GM18951 (cell line): ENCODE measurements around the gene SLC44A5.

Experiments
- POLR2A ChIP-seq: IDR thresholded peaks from 4 replicates; pipeline ENCODE4 v1.6.1; 2011; ENCODE audit warnings: mild to moderate bottlenecking; ENCODE audit not compliant: insufficient read length, insufficient read depth; ENCODE audit errors: extremely low read depth
- in situ Hi-C: fragments of 300-500 bp; cut with MboI; formaldehyde crosslinking; loops from one replicate; pipeline ENCODE4 v1.12.0; 2022; ENCODE audit warnings: low sequenced_read_pairs, mixed read lengths, inconsistent platforms; ENCODE audit not compliant: unreplicated experiment

Gene SLC44A5

DNA sequence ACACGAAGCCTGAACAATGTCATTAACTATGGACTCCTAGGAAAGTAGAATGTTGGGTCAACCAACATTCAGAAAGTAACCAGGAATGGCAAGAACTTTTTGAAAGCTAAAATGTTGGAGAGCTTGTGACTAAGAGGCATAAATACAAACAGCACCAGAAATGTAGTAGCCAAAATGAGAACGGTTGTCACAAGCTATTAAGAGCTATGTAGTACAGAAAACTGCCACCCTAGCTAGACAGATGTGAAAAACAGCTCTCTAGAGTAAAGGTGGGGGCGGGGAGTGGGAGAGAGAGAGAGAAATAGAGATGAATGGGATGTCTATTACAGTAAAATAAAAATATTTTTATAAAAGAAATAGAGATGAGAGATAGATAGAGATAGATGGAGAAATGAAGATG lies 35.1 kb downstream of the SLC44A5 start:
- in situ Hi-C loops = no loop called here

DNA sequence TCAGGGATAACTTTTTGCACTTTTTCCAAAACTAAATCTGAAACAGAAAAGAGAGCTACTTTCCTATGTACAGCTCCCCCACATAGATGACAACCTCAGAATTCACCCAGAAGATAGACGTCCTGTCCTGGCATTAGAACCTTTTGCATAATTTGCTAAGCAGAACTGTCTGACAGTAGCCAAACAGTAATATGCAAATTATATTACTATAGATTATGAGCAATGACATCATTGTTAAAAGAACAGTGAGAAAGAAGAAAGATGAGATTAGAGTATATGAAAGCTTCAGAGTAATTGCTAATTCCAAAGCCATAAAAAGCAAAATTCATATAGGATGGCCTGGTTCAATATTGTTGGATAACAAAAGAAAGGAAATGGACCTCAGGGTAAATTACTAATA lies 43.7 kb downstream of the SLC44A5 start:
- in situ Hi-C loops = no loop called here

More for the DNA sequence above, 35.1 kb downstream of the SLC44A5 start:
- no peak for TF ChIP-seq POLR2A

DNA sequence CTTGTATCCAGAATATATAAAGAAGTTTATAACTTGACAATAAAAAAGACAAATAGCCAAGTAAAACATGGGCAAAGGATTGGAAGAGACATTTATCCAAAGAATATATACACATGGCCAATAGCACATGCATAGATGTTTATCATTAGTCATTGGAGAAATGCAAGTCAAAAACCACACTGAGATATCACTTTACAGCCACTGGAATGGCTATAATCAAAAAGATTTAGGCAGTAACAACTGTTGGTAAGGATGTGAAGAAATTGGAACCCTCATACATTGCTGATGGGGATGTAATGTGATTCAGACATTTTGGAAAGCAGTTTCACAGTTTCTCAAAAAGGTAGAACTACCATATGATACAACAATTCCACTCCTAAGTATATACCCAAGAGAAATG lies 51.1 kb downstream of the SLC44A5 start:
- TF ChIP-seq POLR2A = no peak
- in situ Hi-C loops = no loop called here

More for the DNA sequence above, 43.7 kb downstream of the SLC44A5 start:
- TF ChIP-seq POLR2A = no peak

DNA sequence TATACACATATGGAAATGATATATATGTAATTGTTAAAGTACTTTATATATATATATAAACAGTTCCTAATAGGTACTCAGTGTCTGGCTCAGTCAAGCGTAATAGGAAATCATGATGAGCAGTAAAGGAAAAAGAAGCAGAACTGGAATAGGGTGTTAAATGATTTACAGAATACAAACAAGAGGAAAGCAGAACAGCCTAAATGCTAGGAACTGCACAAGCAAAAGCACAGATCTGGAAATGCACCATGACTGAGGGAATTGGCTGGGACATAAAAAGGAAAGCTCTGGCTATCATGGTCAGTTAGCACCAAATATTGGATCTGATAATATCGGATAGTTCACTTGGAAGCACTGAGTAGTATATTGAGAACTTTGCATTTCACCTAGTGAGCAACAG lies 51.8 kb downstream of the SLC44A5 start:
- no peak for TF ChIP-seq POLR2A
- in situ Hi-C loops = no loop called here

DNA sequence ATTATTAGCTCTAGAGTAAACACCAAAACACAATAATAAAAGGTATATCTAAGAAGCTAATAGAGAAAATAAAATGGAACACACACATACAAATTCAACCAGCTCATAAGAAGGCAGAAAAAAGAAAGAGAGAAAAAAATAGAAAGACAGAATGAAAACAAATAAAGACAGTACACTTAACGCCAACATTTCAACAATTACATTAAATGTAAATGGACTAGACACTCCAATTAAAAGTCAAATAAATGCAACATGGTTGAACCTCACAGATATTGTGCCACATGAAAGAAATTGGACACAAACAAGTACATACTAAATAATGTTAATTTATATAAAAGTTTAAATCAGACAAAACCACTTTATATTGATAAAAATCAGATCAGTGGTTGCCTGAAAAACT lies 56.0 kb downstream of the SLC44A5 start:
- in situ Hi-C loops = no loop called here
- no peak for TF ChIP-seq POLR2A

DNA sequence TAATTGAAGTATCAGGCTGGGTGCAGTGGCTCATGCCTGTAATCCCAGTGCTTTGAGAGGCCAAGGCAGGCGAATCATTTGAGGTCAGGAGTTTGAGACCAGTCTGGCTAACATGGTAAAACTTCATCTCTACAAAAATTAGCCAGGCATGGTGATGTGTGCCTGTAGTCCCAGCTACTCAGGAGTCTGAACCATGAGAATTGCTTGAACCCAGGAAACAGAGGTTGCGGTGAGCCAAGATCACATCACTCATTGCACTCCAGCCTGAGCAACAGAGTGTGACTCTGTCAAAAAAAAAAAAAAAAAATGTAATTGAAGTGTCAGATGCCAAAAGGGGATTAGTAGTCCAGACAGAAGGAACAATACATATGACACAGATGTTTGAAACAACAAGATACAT lies 56.7 kb downstream of the SLC44A5 start:
- TF ChIP-seq POLR2A = no peak

DNA sequence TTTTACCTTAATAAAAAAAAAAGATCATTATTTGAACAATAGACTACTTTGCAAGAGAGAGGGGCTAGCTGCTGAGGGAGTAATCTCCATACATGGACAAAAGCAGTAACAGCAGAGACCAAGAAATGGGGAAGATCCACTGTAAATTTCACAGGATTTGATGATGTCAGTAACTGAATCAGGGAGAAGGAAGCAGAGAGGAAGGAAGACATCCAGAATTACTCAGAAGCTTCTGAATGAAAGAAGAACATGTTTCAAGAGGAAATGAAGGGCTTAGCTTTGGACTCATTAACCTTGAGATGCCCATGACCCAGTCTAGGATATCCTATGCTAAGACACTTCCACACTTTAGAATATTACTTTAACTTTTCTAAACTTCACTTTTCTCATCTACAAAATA lies 60.4 kb downstream of the SLC44A5 start:
- in situ Hi-C loops = no loop called here
- no peak for TF ChIP-seq POLR2A

More for the DNA sequence above, 56.7 kb downstream of the SLC44A5 start:
- in situ Hi-C loops = no loop called here

DNA sequence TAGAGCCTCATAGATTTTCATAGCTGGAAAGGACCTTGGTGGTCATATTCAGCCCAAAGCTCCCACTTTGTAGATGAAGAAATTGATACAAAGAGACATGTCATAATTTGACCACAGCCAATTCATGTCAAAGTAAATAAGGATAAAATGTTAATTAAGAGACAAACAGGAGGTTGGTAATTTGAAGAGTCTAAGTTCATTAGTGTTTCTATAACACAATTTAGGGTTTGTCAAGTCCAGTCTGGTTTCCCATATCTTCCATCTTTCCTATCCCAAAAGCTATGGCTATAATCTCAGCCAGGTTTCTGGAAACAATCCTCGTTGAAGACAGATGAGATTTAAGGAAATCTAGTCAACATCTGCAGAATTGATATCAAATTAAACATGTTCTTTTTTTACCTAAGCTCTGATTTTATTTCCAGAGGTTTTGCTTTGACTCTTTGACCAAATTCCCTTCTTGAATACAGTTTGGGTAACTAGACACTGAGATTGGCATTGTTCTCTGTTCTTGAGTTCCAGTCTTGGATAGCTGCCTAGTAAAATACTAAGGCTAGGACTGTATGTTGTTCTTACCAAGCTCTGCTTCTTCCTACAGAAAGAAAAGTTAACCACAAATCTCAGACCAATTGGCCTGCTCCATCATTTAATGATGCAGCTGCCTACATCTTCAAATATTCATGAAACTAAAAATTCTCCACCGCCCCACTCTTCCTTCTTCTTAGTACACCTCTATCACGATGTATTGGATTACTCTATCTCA lies 62.0 kb downstream of the SLC44A5 start:
- TF ChIP-seq POLR2A = no peak
- in situ Hi-C loops = no loop called here

DNA sequence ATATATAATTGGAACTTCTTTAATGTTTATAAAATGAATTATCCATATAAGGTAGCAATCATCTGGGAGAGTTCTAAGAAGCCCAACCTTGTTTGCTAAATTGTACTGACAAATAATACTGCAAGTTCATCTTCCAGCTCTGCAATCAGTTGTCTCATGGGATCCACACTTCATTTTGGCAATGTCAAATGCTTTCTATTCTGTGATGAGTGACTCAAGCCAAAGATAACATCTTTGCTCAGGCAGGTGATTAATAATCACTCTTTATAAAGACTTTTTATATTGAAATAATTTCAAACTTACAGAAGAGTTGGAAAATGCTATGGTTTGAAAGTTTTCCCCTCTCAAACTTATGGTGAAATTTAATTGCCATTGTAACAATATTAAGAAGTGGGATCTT lies 67.2 kb downstream of the SLC44A5 start:
- TF ChIP-seq POLR2A = no peak
- in situ Hi-C loops = no loop called here

DNA sequence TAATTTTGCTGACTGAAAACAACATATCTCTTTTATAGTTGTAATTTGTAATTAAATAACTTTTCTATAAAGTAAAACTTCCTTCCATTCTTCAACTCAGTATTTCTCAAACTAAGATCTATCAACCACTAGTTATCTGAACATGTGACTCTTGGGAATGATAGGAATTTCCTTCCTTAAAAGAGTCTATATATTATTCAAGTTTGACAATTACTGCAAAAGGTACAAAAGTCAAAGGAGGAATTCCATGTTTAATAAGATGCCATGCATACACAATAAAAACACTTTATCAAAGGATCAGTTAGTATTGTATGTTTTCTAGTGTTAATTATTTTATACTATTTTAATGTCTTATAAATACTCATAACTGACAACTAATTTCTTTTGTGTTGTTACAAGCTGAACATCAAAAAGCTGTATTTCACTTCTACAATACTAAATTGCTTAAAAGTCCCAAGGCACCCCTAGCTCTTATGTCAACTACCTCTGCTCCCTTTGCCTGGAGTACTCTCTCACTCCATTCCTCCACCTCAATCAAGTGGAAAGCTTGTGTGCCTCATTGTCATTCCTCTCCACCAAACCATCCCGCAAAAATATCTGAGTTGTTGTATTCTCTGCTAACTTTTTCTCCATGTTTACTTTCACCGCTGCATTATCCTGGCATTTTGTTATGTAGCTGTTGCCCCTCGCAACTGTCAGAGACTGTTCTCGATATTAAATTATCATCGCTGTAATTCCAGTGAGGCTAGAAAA lies 67.9 kb downstream of the SLC44A5 start:
- in situ Hi-C loops = no loop called here
- TF ChIP-seq POLR2A = no peak

DNA sequence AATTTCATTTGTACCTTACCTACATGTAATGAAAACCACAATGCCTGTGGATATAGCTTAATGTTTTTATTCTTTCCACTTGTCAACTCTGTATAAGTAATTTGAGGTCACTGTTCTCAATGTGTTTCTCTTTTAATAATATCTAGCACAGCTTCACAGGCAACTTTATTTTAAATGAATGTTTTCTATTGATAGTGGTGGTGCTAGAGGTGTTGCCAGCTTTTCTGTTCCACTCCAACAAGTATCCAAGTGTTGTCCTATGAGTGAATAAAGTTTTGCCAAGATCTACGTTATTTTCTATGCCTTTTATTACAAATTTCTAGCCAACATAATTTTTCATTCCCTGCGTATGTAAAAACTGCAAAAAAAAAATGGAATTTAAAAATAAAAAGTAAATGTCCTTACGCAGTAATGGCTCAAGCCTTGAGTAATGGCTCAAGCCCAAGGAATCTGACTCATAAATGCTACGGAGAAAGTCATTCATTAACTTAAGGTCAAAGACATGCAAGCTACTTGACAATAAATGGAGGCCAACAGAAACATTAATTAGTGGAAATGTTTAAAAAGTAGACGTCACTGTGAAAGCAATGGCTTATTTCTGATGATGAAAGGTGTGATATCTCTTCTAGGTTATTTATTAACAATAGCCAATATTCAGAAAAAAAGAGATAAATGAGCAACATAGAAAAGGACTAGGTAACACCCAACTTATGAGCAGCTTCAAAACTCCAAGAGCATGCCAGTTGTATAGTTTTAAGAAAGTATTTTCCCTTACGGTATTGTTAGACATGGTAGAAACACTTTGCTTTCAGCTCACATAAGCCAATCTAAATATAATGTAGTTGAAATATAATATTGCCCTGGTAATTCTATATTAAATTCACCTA lies 71.4 kb downstream of the SLC44A5 start:
- in situ Hi-C loops = no loop called here
- TF ChIP-seq POLR2A = no peak

DNA sequence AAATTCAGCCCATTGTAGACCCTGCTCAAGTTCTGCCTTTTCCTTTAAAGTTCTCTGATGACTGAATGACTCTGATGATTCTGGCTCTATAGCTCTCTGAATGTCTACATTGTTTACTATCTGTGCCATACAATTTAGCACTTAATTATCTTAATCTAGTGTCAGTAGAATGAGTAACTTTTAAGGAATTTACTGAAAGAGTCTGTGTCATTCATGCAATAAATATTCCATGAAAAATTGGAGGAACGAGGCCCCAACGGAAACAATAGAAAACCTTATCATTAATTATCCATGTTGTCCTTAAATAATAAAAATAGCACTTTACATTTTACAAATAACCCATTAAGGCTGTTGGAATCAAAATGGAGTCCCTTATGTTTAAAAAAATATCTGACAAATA lies 77.8 kb downstream of the SLC44A5 start:
- in situ Hi-C loops = no loop called here
- TF ChIP-seq POLR2A = no peak

DNA sequence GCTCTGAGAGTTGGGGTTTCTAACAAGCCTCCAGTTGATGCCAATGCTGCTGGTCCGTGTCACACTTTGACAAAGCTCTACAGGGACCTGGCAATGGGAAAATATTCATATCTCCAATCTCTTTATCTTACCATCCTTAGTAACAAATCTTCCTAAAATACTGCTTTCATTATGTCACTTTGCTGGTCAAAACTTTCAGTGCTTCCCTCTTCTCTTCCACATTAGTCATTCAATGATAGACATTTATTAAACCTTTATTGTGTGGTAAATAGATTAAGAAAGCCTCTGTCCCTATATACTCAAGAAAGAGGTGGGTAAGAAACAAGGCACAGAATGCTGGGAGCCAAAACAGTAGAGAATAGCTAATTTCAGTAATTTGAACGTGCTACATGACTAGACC lies 79.3 kb downstream of the SLC44A5 start:
- in situ Hi-C loops = no loop called here
- TF ChIP-seq POLR2A = no peak
